Mucosa of rectum (tissue), 2 donors: ENCODE results near the gene CAB39.
A peak's percentile ranks its signal among the peaks of the same experiment; 100 is the strongest.

Experiments
- H3K27ac ChIP-seq, 2 donors: one replicate each; pipeline ENCODE4 v1.7.0; 2013; ENCODE audit warnings: inconsistent platforms in 2 of 2, low read depth in 2 of 2, low read length in 2 of 2
- H3K27me3 ChIP-seq, 2 donors: one replicate each; pipeline ENCODE4 v1.7.0; 2013; ENCODE audit warnings: low read length in 2 of 2; ENCODE audit not compliant: control insufficient read depth in 2 of 2, insufficient read depth in 2 of 2
- H3K36me3 ChIP-seq, 2 donors: one replicate each; pipeline ENCODE4 v1.7.0; 2013; ENCODE audit warnings: low read length in 2 of 2; ENCODE audit not compliant: control insufficient read depth in 2 of 2, insufficient read depth in 2 of 2
- H3K4me1 ChIP-seq, 2 donors: one replicate each; pipeline ENCODE4 v1.7.0; 2013; ENCODE audit warnings: low read length in 2 of 2, mild to moderate bottlenecking in 1 of 2; ENCODE audit not compliant: control insufficient read depth in 2 of 2, insufficient read depth in 2 of 2
- H3K4me3 ChIP-seq, 2 donors: one replicate each; pipeline ENCODE4 v1.7.0; 2013; ENCODE audit warnings: low read length in 2 of 2
- H3K9ac ChIP-seq, 2 donors: one replicate each; pipeline ENCODE4 v1.7.0; 2013; ENCODE audit warnings: low read length in 2 of 2, low read depth in 1 of 2, mild to moderate bottlenecking in 1 of 2
- H3K9me3 ChIP-seq, 2 donors: one replicate each; pipeline ENCODE4 v1.7.0; 2013; ENCODE audit warnings: low read length in 2 of 2; ENCODE audit not compliant: control insufficient read depth in 2 of 2
- donor health status: healthy.
- donor health status: Normal muscosa, but diverticular disease.

Gene CAB39

GRCh38 chr2:230742781-230743180 lies 30.1 kb downstream of the CAB39 start:
- no peak overlapping the region for H3K9ac ChIP-seq
- H3K27me3 ChIP-seq: no peaks in the 10 kb centered on the region
- peaks cover 13 to 19% of the 10 kb centered on the region in 2 donors for H3K4me1 ChIP-seq
- H3K9me3 ChIP-seq: no peaks in the 10 kb centered on the region
- peaks cover 5 to 12% of the 10 kb centered on the region in 2 donors for H3K36me3 ChIP-seq
- H3K4me3 ChIP-seq: no peak overlapping the region
- no peak overlapping the region for H3K27ac ChIP-seq

GRCh38 chr2:230746213-230746612 lies 33.6 kb downstream of the CAB39 start:
- no peaks in the 10 kb centered on the region for H3K9me3 ChIP-seq
- no peaks in the 10 kb centered on the region for H3K4me1 ChIP-seq
- peaks cover 3 to 5% of the 10 kb centered on the region in 2 donors for H3K36me3 ChIP-seq
- H3K27ac ChIP-seq: no peak overlapping the region
- H3K27me3 ChIP-seq: no peaks in the 10 kb centered on the region
- no peak overlapping the region for H3K9ac ChIP-seq
- H3K4me3 ChIP-seq: no peak overlapping the region

GRCh38 chr2:230748087-230748486 lies 35.4 kb downstream of the CAB39 start:
- no peak overlapping the region for H3K4me3 ChIP-seq
- H3K4me1 ChIP-seq: no peaks in the 10 kb centered on the region
- peaks cover 0 to 5% of the 10 kb centered on the region in 2 donors for H3K36me3 ChIP-seq
- H3K27me3 ChIP-seq: no peaks in the 10 kb centered on the region
- H3K9me3 ChIP-seq: no peaks in the 10 kb centered on the region
- no peak overlapping the region for H3K27ac ChIP-seq
- H3K9ac ChIP-seq: no peak overlapping the region

GRCh38 chr2:230749111-230749510 lies 36.5 kb downstream of the CAB39 start:
- peaks cover 0 to 5% of the 10 kb centered on the region in 2 donors for H3K36me3 ChIP-seq
- H3K4me1 ChIP-seq: no peaks in the 10 kb centered on the region
- no peak overlapping the region for H3K9ac ChIP-seq
- H3K27me3 ChIP-seq: no peaks in the 10 kb centered on the region
- no peak overlapping the region for H3K4me3 ChIP-seq
- no peak overlapping the region for H3K27ac ChIP-seq
- no peaks in the 10 kb centered on the region for H3K9me3 ChIP-seq

- H3K27me3 ChIP-seq: no peaks in the 10 kb centered on the region
Observed at GRCh38 chr2:230751062-230751461, 38.4 kb downstream of the CAB39 start.

GRCh38 chr2:230754200-230754599 lies 41.6 kb downstream of the CAB39 start:
- Histone ChIP-seq H3K4me1 (peaks cover 12 to 26% of the 10 kb centered on the region in 2 donors), H3K27ac (no peak overlapping the region), H3K4me3 (no peak overlapping the region), H3K27me3 (no peaks in the 10 kb centered on the region), H3K9ac (no peak overlapping the region), H3K9me3 (no peaks in the 10 kb centered on the region), H3K36me3 (no peaks in the 10 kb centered on the region)

More at GRCh38 chr2:230751062-230751461, 38.4 kb downstream of the CAB39 start:
- H3K4me1 ChIP-seq: peaks cover 5 to 7% of the 10 kb centered on the region in 2 donors
- H3K27ac ChIP-seq: no peak overlapping the region
- H3K4me3 ChIP-seq: no peak overlapping the region
- H3K9me3 ChIP-seq: no peaks in the 10 kb centered on the region
- H3K9ac ChIP-seq: no peak overlapping the region
- peaks cover 0 to 3% of the 10 kb centered on the region in 2 donors for H3K36me3 ChIP-seq

- Histone ChIP-seq H3K36me3 (peaks cover 12 to 17% of the 10 kb centered on the region in 2 donors), H3K4me1 (peaks cover 13 to 30% of the 10 kb centered on the region in 2 donors), H3K4me3 (no peak overlapping the region), H3K27ac (peak overlapping the region in 1 of 2 donors; percentile 26), H3K9ac (no peak overlapping the region), H3K9me3 (no peaks in the 10 kb centered on the region), H3K27me3 (no peaks in the 10 kb centered on the region)
Observed at GRCh38 chr2:230757476-230757875, 44.8 kb downstream of the CAB39 start.

- Histone ChIP-seq H3K9ac (peak overlapping the region in 1 of 2 donors; percentile 2), H3K27ac (peak overlapping the region in 1 of 2 donors; percentile 44), H3K9me3 (no peaks in the 10 kb centered on the region), H3K4me3 (peak overlapping the region in 1 of 2 donors; percentile 5), H3K36me3 (peaks cover 12 to 20% of the 10 kb centered on the region in 2 donors), H3K4me1 (peaks cover 13 to 30% of the 10 kb centered on the region in 2 donors), H3K27me3 (no peaks in the 10 kb centered on the region)
Observed at GRCh38 chr2:230758566-230759480, 46.2 kb downstream of the CAB39 start.

- Histone ChIP-seq H3K36me3 (peaks cover 12 to 20% of the 10 kb centered on the region in 2 donors), H3K4me3 (peak overlapping the region in 1 of 2 donors; percentile 5), H3K27me3 (no peaks in the 10 kb centered on the region), H3K9ac (no peak overlapping the region), H3K9me3 (no peaks in the 10 kb centered on the region), H3K27ac (peak overlapping the region in 1 of 2 donors; percentile 4), H3K4me1 (peaks cover 13 to 30% of the 10 kb centered on the region in 2 donors)
Observed at GRCh38 chr2:230759481-230760167, 47.0 kb downstream of the CAB39 start.

- Histone ChIP-seq H3K36me3 (peaks cover 19 to 30% of the 10 kb centered on the region in 2 donors), H3K27ac (no peak overlapping the region), H3K9ac (no peak overlapping the region), H3K4me1 (peaks cover 8 to 20% of the 10 kb centered on the region in 2 donors), H3K9me3 (no peaks in the 10 kb centered on the region), H3K27me3 (no peaks in the 10 kb centered on the region), H3K4me3 (no peak overlapping the region)
Observed at GRCh38 chr2:230761704-230762103, 49.1 kb downstream of the CAB39 start.
